Measurements from ENCODE around the gene MACROD2.
"Not testable (repeated sequence)": the region's sequence is repeated elsewhere in the genome, so short reads cannot be mapped to it uniquely, and the experiment has no call there.

DNA sequence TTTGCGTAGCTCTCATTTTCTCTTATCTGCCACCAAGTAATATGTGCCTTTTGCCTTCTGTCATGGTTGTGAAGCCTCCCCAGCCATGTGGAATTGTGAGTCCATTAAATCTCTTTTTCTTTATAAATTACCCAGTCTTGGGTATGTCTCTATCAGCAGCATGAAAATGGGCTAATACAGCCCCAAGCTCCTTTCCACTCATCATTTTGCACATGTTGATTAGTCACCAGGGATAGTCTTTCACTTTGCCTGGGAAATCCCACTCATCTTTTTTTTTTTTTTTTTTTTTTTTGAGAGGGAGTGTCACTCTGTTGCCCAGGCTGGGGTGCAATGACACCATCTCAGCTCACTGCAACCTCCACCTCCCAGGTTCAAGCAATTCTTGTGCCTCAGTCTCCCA, 1541.9 kb downstream of the MACROD2 start:
- not testable (repeated sequence) for TF ChIP-seq CTCF (IDR thresholded peaks at IDR 0.05; ENCODE audit: poor library complexity, severe bottlenecking); POLR2AphosphoS5 (IDR thresholded peaks at IDR 0.05)
